Suprapubic skin (tissue), 4 donors: ENCODE measurements around the gene CCDC38. TPM values are rescaled to one million over a fixed set of nuclear protein-coding genes. Genes with fewer than 3 reads are reported as not detected.

Experiments used
- DNase-seq, 2 donors: peaks; one replicate each; pipeline ENCODE4 v3.0.0-alpha.2; 2019; ENCODE audit warnings: low spot score in 2 of 2
- H3K27ac ChIP-seq: fragments of 200-600 bp; sonication (generic); one replicate; pipeline ENCODE4 v1.5.1; 2019
- H3K27me3 ChIP-seq: fragments of 200-600 bp; sonication (generic); one replicate; pipeline ENCODE4 v1.5.1; 2019
- H3K36me3 ChIP-seq: fragments of 200-600 bp; sonication (generic); one replicate; pipeline ENCODE4 v1.5.1; 2019
- H3K4me1 ChIP-seq: fragments of 200-600 bp; sonication (generic); one replicate; pipeline ENCODE4 v1.5.1; 2019
- H3K4me3 ChIP-seq: fragments of 200-600 bp; sonication (generic); one replicate; pipeline ENCODE4 v1.5.1; 2019; ENCODE audit warnings: mild to moderate bottlenecking
- H3K9me3 ChIP-seq: fragments of 200-600 bp; sonication (generic); one replicate; pipeline ENCODE4 v1.5.1; 2019
- EP300 ChIP-seq: sonication (generic); formaldehyde crosslinking; IDR thresholded peaks from one replicate; pipeline ENCODE4 v1.6.1; 2017; ENCODE audit warnings: antibody characterized with exemption
- POLR2A ChIP-seq, 2 donors: fragments of 450-650 bp; IDR thresholded peaks; one replicate each; pipeline ENCODE4 v1.6.1; 2017; ENCODE audit warnings: antibody characterized with exemption in 2 of 2, mild to moderate bottlenecking in 2 of 2, moderate library complexity in 2 of 2
- POLR2AphosphoS5 ChIP-seq, 3 donors: sonication (generic); formaldehyde crosslinking; IDR thresholded peaks; one replicate each; pipeline ENCODE4 v1.6.1; 2017; ENCODE audit warnings: antibody characterized with exemption in 3 of 3
- WGBS: methylation state at CpG from one replicate; pipeline ENCODE4 v1.1.5; 2018; 5-methylcytosine and 5-hydroxymethylcytosine counted together
- total RNA-seq, 4 donors: library from RNA; depleted of rRNA; stranded (reverse); fragments of >200 nt; gene quantifications; one replicate each; pipeline ENCODE4 v1.1.0, GENCODE V29; 2016
- TF ChIP-seq, protein P1 (sequence below), 2 donors: fragments of 200-600 bp in 1 of 2; fragments of 450-650 bp in 1 of 2; sonication (generic) in 1 of 2; IDR thresholded peaks; one replicate each; pipeline ENCODE4 v1.5.1; 2016 to 2019; ENCODE audit warnings: antibody characterized with exemption in 2 of 2, mild to moderate bottlenecking in 1 of 2, moderate library complexity in 1 of 2

Gene CCDC38
- total RNA-seq: under 1 TPM in 1 of 4 donors, not detected in 3; 0.29 TPM

DNA sequence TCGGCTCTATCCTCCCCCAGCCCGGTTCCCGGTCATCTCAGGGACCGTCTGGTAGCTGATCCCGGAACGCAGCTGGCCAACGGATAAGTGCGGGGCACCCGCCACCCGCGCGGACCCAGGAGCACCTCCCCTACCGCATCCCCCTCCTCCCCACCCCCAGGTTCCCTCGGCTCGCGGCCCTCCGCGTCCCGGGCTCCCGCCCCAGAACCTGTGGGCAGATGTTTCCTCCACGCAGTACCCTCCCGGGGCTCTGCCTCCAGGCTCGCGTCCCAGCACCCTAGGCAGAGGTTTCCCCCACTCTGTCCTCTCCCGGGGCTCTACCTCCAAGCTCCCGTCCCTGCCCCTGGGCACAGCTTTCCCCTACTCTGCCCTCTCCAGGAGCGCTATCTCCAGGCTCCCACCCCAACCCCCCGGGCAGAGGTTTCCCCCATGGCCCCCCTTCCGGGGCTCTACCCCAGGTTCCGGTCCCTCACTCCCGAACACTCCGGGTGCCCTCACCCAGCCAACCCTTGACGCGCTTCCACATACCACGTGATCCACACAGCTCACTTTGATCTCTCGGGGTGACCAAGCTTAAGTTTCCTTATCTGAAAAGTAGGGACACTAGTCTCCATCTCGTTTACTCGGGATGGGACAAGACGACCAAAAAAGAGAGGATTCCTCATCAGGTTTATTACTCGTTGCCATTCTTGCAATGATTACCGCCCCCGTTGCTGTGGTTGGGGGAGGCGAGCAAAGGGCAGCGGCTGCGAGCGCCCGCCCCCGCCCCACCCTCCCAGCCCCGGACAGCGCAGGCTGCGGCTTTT, at the start of gene CCDC38:
CCDC38 (minus strand) TSS at position 91 of the 806 bp plus-strand sequence. CDS start 6,105 bp downstream, outside the sequence.
- Histone ChIP-seq H3K27ac (peak within 1 kb of the TSS; percentile 86), H3K4me3 (peak within 1 kb of the TSS; percentile 92), H3K36me3 (no peaks in the 10 kb centered on the region), H3K27me3 (no peaks in the 10 kb centered on the region), H3K9me3 (no peaks in the 10 kb centered on the region), H3K4me1 (peaks cover 13% of the 10 kb centered on the region)
- WGBS: under 1% methylated on average over 28 of the region's 51 CpGs
- no peak for TF ChIP-seq EP300
- no peak for TF ChIP-seq POLR2A (IDR thresholded peaks at IDR 0.05)
- TF ChIP-seq, protein P1, sequence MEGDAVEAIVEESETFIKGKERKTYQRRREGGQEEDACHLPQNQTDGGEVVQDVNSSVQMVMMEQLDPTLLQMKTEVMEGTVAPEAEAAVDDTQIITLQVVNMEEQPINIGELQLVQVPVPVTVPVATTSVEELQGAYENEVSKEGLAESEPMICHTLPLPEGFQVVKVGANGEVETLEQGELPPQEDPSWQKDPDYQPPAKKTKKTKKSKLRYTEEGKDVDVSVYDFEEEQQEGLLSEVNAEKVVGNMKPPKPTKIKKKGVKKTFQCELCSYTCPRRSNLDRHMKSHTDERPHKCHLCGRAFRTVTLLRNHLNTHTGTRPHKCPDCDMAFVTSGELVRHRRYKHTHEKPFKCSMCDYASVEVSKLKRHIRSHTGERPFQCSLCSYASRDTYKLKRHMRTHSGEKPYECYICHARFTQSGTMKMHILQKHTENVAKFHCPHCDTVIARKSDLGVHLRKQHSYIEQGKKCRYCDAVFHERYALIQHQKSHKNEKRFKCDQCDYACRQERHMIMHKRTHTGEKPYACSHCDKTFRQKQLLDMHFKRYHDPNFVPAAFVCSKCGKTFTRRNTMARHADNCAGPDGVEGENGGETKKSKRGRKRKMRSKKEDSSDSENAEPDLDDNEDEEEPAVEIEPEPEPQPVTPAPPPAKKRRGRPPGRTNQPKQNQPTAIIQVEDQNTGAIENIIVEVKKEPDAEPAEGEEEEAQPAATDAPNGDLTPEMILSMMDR (IDR thresholded peaks at IDR 0.05): no peak
- TF ChIP-seq POLR2AphosphoS5 (IDR thresholded peaks at IDR 0.05): no peak
- peak; percentile 88 to 89 for DNase-seq

GRCh38 chr12:95990136-95990535, 47.7 kb upstream of the CCDC38 start:
- Histone ChIP-seq H3K27ac (no peak overlapping the region), H3K27me3 (no peaks in the 10 kb centered on the region), H3K36me3 (no peaks in the 10 kb centered on the region), H3K9me3 (no peaks in the 10 kb centered on the region), H3K4me1 (peaks cover 3% of the 10 kb centered on the region), H3K4me3 (no peak overlapping the region)
- 80% methylated on average over 7 of the region's 7 CpGs for WGBS
- TF ChIP-seq, protein P1 (IDR thresholded peaks at IDR 0.05): no peak
- no peak for TF ChIP-seq POLR2AphosphoS5 (IDR thresholded peaks at IDR 0.05)
- DNase-seq: no peak

- Histone ChIP-seq H3K9me3 (no peaks in the 10 kb centered on the region), H3K4me1 (peaks cover 3% of the 10 kb centered on the region), H3K36me3 (no peaks in the 10 kb centered on the region), H3K27me3 (no peaks in the 10 kb centered on the region), H3K4me3 (no peak overlapping the region), H3K27ac (no peak overlapping the region)
- DNase-seq: no peak
- TF ChIP-seq POLR2A (IDR thresholded peaks at IDR 0.05) (no peak), EP300 (no peak), POLR2AphosphoS5 (IDR thresholded peaks at IDR 0.05) (no peak)
- TF ChIP-seq, protein P1 (IDR thresholded peaks at IDR 0.05): no peak
- WGBS: 52% methylated on average over 4 of the region's 4 CpGs
Observed at GRCh38 chr12:95989504-95990123, 47.2 kb upstream of the CCDC38 start.

- no peak for DNase-seq
- TF ChIP-seq POLR2AphosphoS5 (IDR thresholded peaks at IDR 0.05) (no peak), EP300 (no peak), POLR2A (IDR thresholded peaks at IDR 0.05) (no peak)
- TF ChIP-seq, protein P1 (IDR thresholded peaks at IDR 0.05): no peak
- no peaks in the 10 kb centered on the region for H3K36me3 ChIP-seq
- peaks cover 3% of the 10 kb centered on the region for H3K4me1 ChIP-seq
- no peak overlapping the region for H3K27ac ChIP-seq
- no peaks in the 10 kb centered on the region for H3K9me3 ChIP-seq
- 84% methylated on average over 11 of the region's 11 CpGs for WGBS
- H3K27me3 ChIP-seq: no peaks in the 10 kb centered on the region
- no peak overlapping the region for H3K4me3 ChIP-seq
Observed at GRCh38 chr12:95988506-95989275, 46.3 kb upstream of the CCDC38 start.
